Mesenteric fat pad (tissue), 1 donor: ENCODE data around the gene ERC1. TPM values are rescaled to one million over a fixed set of nuclear protein-coding genes. Genes with fewer than 3 reads are reported as not detected.
"Not testable (repeated sequence)": the region's sequence is repeated elsewhere in the genome, so short reads cannot be mapped to it uniquely, and the experiment has no call there.

ENCODE experiments used
- DNase-seq: peaks from one replicate; pipeline ENCODE4 v3.0.0-alpha.2; 2020; ENCODE audit warnings: low spot score
- total RNA-seq: library from RNA; stranded (reverse); fragmentation: NEBNext Ultra II Directional; extraction: Animal tissue kit (Norgen Biotek cat#: 25700); gene quantifications from one replicate; pipeline ENCODE4 v1.2.1, GENCODE V29; 2021
- donor health status: DM: yes; HTN: yes; CAD: no.

The ERC1 gene
- total RNA-seq, 1 donor from 2014 or later = 81.1 TPM

DNA sequence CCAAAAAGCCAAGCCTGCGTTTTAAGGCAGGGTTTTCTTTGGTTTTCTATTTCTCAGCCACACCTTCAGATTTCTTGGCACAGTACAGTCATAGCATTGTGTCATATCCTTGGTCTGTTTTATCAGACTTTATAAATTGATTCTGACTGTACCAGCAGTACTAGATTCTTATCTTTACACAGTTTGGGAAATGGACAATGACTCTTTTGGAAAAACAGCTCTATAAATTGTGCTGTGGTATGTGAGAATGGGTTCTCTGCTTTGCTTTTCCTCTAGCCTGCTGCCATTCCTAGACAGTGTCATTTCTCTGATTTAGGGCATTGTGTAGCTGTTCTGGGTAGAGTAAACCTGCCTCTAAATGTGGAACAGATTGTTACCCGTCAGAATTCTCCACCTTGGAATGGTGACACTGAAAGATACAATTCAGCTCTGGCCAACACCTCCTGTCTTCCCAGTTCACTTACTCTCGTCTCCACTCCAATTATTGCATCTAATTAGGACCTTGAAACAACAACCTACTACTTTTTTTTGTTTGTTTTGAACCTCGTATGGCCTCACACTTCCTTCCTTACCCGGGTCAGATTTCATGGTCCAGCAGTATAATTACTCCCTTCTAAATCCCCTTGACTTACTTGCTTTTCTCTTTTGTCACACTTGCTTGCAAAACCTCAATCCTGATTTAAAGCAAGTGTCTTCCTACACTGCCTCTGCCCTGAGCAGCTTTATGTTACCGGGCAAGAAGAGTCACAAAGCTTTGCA, 226.3 kb downstream of the ERC1 start:
- no peak for DNase-seq

- DNase-seq = no peak
Measured at GRCh38 chr12:1218369-1218768, 227.3 kb downstream of the ERC1 start.

GRCh38 chr12:1220127-1221092, 229.4 kb downstream of the ERC1 start:
- no peak for DNase-seq

GRCh38 chr12:1222858-1223639, 232.0 kb downstream of the ERC1 start:
- no peak for DNase-seq

GRCh38 chr12:1226951-1227350, 235.9 kb downstream of the ERC1 start:
- DNase-seq = no peak

- no peak for DNase-seq
Measured at GRCh38 chr12:1234073-1234472, 243.1 kb downstream of the ERC1 start.

GRCh38 chr12:1246637-1247036, 255.6 kb downstream of the ERC1 start:
- no peak for DNase-seq

GRCh38 chr12:1250641-1251040, 259.6 kb downstream of the ERC1 start:
- DNase-seq = no peak

DNA sequence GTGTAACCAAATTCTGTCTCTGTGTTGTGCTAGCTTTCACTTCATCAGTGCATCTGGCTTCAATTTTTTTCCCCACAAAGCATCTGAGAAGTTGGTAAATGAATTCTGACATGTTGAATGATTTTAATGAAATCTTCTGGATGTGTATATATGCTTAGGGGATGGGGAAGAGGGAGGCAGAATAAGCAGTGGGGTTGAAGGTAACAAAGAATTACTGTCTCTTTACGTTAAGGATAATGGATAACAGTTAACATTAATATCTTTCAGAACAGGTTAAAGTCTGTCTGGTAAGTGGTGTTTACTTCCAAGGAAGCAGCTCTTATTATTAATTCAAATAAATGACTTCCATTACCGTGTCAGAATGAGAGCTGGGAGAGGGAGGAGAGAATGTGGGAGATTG, 261.7 kb downstream of the ERC1 start:
- no peak for DNase-seq

DNA sequence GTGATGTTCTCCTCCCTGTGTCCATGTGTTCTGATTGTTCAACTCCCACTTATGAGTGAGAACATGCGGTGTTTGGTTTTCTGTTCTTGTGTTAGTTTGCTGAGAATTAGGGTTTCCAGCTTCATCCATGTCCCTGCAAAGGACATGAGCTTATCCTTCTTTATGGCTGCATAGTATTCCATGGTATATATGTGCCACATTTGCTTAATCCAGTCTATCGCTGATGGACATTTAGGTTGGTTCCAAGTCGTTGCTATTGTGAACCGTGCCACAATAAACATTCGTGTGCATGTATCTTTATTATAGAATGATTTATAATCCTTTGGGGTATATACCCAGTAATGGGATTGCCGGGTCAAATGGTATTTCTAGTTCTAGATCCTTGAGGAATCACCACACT, 264.1 kb downstream of the ERC1 start:
- not testable (repeated sequence) for DNase-seq

DNA sequence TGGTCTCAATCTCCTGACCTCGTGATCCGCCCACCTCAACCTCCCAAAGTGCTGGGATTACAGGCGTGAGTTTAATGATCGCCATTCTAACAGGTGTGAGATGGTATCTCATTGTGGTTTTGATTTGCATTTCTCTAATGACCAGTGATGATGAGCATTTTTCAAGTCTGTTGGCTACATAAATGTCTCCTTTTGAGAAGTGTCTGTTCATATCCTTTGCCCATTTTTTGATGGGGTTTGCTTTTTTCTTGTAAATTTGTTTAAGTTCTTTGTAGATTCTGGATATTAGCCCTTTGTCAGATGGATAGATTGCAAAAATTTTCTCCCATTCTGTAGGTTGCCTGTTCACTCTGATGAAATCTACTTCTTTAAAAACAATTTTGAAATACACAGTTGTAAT, 264.8 kb downstream of the ERC1 start:
- DNase-seq = not testable (repeated sequence)

- DNase-seq = no peak
Measured at GRCh38 chr12:1256285-1256684, 265.3 kb downstream of the ERC1 start.

GRCh38 chr12:1256991-1257390, 266.0 kb downstream of the ERC1 start:
- DNase-seq = no peak

DNA sequence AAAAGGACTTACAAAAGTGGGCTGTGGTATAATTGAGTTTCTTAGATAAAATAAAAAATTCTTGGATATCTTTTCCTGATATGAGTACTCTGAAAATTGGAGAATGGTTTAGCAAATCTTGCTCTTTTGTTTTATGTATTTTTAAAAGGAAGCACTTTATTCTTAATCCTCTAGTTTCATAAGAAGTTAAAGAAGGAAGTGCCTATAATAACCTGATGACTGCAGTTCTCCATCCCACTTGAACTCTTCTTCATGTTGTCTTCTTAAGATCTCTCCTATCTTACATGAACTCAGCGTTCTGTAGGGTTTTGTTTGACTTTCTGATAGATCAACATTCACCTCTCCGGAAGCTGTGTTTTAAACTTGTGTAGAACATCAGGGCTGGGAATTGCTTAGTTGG, 271.0 kb downstream of the ERC1 start:
- no peak for DNase-seq

GRCh38 chr12:1267243-1267642, 276.2 kb downstream of the ERC1 start:
- no peak for DNase-seq

- no peak for DNase-seq
Measured at GRCh38 chr12:1272142-1272541, 281.1 kb downstream of the ERC1 start.

DNA sequence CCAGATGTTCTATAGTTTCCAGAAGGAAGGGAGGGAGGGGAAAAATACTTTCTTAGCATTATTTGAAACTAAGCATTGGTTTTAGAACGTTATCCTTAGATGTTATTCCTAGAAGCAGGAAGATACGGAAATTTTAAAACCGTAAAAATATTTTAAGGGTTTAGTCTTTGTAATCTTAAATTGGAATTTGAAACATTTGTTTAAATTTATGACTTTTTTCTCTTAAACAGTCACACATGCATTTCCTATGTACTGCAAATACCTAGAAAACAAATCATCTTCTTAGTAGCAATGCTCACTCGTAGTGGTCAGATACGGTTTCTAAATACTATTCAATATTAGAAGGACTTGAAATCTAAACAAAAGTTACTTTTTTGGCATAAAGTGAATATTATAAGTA, 282.0 kb downstream of the ERC1 start:
- DNase-seq = no peak

DNA sequence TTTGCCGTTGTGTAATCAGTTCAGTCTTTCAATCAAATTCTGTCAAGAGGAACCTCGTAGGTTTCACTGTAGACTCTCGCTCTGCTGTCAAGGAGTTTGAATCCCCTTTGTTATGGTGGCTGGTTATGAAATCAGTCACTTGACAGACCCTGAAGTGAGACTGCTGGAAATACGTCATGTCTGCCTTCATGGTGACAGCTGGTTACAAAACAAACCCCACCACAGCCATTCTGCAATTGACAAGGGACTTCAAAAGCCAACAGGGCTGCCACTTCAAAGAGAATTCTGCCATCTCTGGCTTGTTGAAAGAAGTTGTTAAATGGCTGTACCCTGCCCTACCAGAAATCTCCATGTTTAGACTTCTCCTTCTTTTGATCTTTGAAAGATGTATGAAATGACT, 286.9 kb downstream of the ERC1 start:
- no peak for DNase-seq

DNA sequence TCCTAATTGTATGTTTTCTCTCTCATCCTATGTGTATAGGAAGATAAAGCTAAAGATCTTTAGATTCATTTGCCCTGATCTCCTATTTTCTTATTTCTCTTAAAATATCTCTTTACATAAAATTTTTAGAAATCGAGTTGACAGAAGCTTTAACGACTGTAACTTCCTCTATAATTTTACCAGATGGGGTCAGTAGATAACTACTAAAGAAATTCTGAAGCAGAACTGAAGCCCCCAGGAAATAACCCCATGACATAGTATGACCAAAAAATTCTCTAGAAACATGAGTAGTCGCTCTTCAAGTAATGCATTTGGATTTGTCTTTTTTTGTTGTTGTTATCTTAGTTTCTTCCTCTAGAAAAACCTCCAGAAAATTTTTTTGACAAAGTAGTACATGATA, 288.0 kb downstream of the ERC1 start:
- DNase-seq = no peak

- no peak for DNase-seq
Measured at GRCh38 chr12:1280059-1280458, 289.0 kb downstream of the ERC1 start.

GRCh38 chr12:1281683-1282366, 290.8 kb downstream of the ERC1 start:
- DNase-seq = no peak
